ENCODE measurements around the gene PPCS. TPM values are rescaled to one million over a fixed set of nuclear protein-coding genes. Genes with fewer than 3 reads are reported as not detected.

PPCS gene
- polyA plus RNA-seq, 1 donor = 33.1 TPM

Other genes with a start within 250 kb of the PPCS start
- gene FOXJ3, start 121.3 kb upstream of the PPCS start, polyA plus RNA-seq (ENCODE audit: insufficient read length) = 37.8 TPM
- gene RIMKLA, start 75.8 kb upstream of the PPCS start, polyA plus RNA-seq (ENCODE audit: insufficient read length) = 0.89 TPM
- gene ZMYND12, start 521 bp upstream of the PPCS start, polyA plus RNA-seq (ENCODE audit: insufficient read length) = 0.37 TPM
- 2.3 TPM for gene CCDC30, start 6.7 kb downstream of the PPCS start, polyA plus RNA-seq (ENCODE audit: insufficient read length)
- 37.9 TPM for gene PPIH, start 201.9 kb downstream of the PPCS start, polyA plus RNA-seq (ENCODE audit: insufficient read length)
- 921 TPM for gene YBX1, start 225.9 kb downstream of the PPCS start, polyA plus RNA-seq (ENCODE audit: insufficient read length)